ENCODE data around the gene ZFPM1.

Gene ZFPM1

GRCh38 chr16:88461331-88462269 is 8.5 kb downstream of the ZFPM1 start:
- Histone ChIP-seq H4K20me1 (ENCODE audit: insufficient read depth, low read length) (peaks cover 96% of the 10 kb centered on the region), H3K9me3 (ENCODE audit: insufficient read depth, low read length) (no peaks in the 10 kb centered on the region), H2AFZ (ENCODE audit: low read depth, low read length) (no peak overlapping the region), H3K79me2 (ENCODE audit: low read length) (peaks cover 71% of the 10 kb centered on the region), H3K4me1 (ENCODE audit: low read length) (peaks cover 42% of the 10 kb centered on the region), H3K36me3 (replicated peaks; ENCODE audit: low read depth, low read length) (no peaks in the 10 kb centered on the region), H3K9ac (ENCODE audit: low read length) (no peak overlapping the region), H3K4me3 (ENCODE audit: low read length) (no peak overlapping the region), H3K27ac (ENCODE audit: low read length) (no peak overlapping the region), H3K4me2 (ENCODE audit: low read length) (no peak overlapping the region), H3K27me3 (ENCODE audit: low read depth, low read length) (no peaks in the 10 kb centered on the region)
- TF ChIP-seq EZH2phosphoT487 (IDR thresholded peaks at IDR 0.05; ENCODE audit: low read depth) (no peak), CTCF (IDR thresholded peaks at IDR 0.05; ENCODE audit: low read depth, low read length) (no peak)

GRCh38 chr16:88462396-88462795 is 9.3 kb downstream of the ZFPM1 start:
- no peak overlapping the region for H3K4me3 ChIP-seq (ENCODE audit: low read length)
- H2AFZ ChIP-seq (ENCODE audit: low read depth, low read length) = no peak overlapping the region
- no peaks in the 10 kb centered on the region for H3K27me3 ChIP-seq (ENCODE audit: low read depth, low read length)
- H3K79me2 ChIP-seq (ENCODE audit: low read length) = peaks cover 65% of the 10 kb centered on the region
- H3K27ac ChIP-seq (ENCODE audit: low read length) = no peak overlapping the region
- H3K4me2 ChIP-seq (ENCODE audit: low read length) = no peak overlapping the region
- H3K4me1 ChIP-seq (ENCODE audit: low read length) = peaks cover 39% of the 10 kb centered on the region
- H3K9me3 ChIP-seq (ENCODE audit: insufficient read depth, low read length) = no peaks in the 10 kb centered on the region
- peaks cover 97% of the 10 kb centered on the region for H4K20me1 ChIP-seq (ENCODE audit: insufficient read depth, low read length)
- H3K9ac ChIP-seq (ENCODE audit: low read length) = no peak overlapping the region
- no peaks in the 10 kb centered on the region for H3K36me3 ChIP-seq (replicated peaks; ENCODE audit: low read depth, low read length)
- TF ChIP-seq CTCF (IDR thresholded peaks at IDR 0.05; ENCODE audit: low read depth, low read length) (no peak), EZH2phosphoT487 (IDR thresholded peaks at IDR 0.05; ENCODE audit: low read depth) (no peak)

GRCh38 chr16:88463411-88463810 is 10.3 kb downstream of the ZFPM1 start:
- no peaks in the 10 kb centered on the region for H3K36me3 ChIP-seq (replicated peaks; ENCODE audit: low read depth, low read length)
- H3K27me3 ChIP-seq (ENCODE audit: low read depth, low read length) = no peaks in the 10 kb centered on the region
- no peak overlapping the region for H3K4me2 ChIP-seq (ENCODE audit: low read length)
- no peak for TF ChIP-seq CTCF (IDR thresholded peaks at IDR 0.05; ENCODE audit: low read depth, low read length)
- TF ChIP-seq EZH2phosphoT487 (IDR thresholded peaks at IDR 0.05; ENCODE audit: low read depth) = no peak
- peaks cover 33% of the 10 kb centered on the region for H3K4me1 ChIP-seq (ENCODE audit: low read length)
- H4K20me1 ChIP-seq (ENCODE audit: insufficient read depth, low read length) = peaks cover 96% of the 10 kb centered on the region
- peaks cover 57% of the 10 kb centered on the region for H3K79me2 ChIP-seq (ENCODE audit: low read length)
- H3K27ac ChIP-seq (ENCODE audit: low read length) = no peak overlapping the region
- no peak overlapping the region for H3K9ac ChIP-seq (ENCODE audit: low read length)
- H3K9me3 ChIP-seq (ENCODE audit: insufficient read depth, low read length) = no peaks in the 10 kb centered on the region
- H2AFZ ChIP-seq (ENCODE audit: low read depth, low read length) = no peak overlapping the region
- H3K4me3 ChIP-seq (ENCODE audit: low read length) = no peak overlapping the region

GRCh38 chr16:88464447-88465318 is 11.6 kb downstream of the ZFPM1 start:
- no peaks in the 10 kb centered on the region for H3K27me3 ChIP-seq (ENCODE audit: low read depth, low read length)
- H3K9ac ChIP-seq (ENCODE audit: low read length) = no peak overlapping the region
- no peaks in the 10 kb centered on the region for H3K9me3 ChIP-seq (ENCODE audit: insufficient read depth, low read length)
- H4K20me1 ChIP-seq (ENCODE audit: insufficient read depth, low read length) = peaks cover 97% of the 10 kb centered on the region
- TF ChIP-seq EZH2phosphoT487 (IDR thresholded peaks at IDR 0.05; ENCODE audit: low read depth) (no peak), CTCF (IDR thresholded peaks at IDR 0.05; ENCODE audit: low read depth, low read length) (no peak)
- peaks cover 33% of the 10 kb centered on the region for H3K4me1 ChIP-seq (ENCODE audit: low read length)
- H3K36me3 ChIP-seq (replicated peaks; ENCODE audit: low read depth, low read length) = no peaks in the 10 kb centered on the region
- no peak overlapping the region for H3K4me2 ChIP-seq (ENCODE audit: low read length)
- H3K4me3 ChIP-seq (ENCODE audit: low read length) = no peak overlapping the region
- no peak overlapping the region for H3K27ac ChIP-seq (ENCODE audit: low read length)
- no peak overlapping the region for H2AFZ ChIP-seq (ENCODE audit: low read depth, low read length)
- peaks cover 48% of the 10 kb centered on the region for H3K79me2 ChIP-seq (ENCODE audit: low read length)

Data from OCI-LY3 (cell line).